ENCODE data around the gene AGPAT2.

AGPAT2 gene

DNA sequence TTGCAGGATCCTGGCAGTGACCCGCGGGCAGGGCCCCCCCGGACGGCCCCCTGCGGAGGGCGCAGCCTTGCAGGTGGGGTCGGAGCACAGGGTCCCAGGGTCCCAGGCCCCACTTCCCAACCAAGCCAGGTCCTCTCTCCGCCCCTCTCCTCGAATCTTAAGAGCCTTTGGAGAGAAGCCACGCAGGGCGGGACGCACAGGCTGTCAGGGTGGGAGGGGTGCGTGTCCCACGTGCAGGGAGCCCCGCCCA, 43.0 kb downstream of the AGPAT2 start:
- TF ChIP-seq CSRNP3 (CRISPR knock-in tag; IDR thresholded peaks at IDR 0.05), result no peak
- no peak for TF ChIP-seq ARNTL (CRISPR knock-in tag; IDR thresholded peaks at IDR 0.05; ENCODE audit: borderline replicate concordance, low read depth)

DNA sequence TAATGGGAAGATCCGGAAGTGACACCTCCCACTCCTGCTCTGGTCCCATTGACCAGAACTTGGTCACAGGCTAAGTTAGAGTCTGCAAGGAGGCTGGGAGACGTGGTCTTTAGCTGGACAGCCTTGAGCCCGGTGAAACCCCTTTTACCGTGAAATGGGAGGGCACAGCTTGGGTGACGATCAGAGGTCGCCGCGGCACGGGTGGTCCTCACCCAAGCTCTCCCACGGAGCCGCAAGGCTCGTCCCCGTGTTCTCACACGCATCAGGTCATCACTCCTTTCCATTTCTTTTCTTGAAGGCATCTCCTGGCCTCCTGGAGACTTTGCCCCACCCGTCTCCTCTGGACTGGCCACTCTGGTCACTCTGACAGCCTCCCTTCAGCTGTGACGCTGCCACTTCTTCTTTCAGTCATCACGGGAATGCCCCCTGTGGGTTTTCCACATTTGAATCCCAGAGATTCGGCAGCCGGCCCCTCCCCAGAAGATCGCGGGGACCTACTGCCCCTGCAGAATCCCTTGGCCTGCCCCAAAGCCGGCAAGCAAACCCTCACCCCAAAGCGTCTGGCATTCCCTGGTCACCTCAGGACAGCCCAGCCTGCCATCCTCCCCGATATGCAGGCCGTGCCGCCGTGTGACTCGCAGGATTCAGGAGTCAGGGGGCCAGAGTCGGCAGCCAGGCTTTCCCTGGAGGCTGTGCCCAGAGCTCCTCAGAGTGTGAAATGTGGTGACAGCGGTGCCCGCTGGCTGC, 43.5 kb downstream of the AGPAT2 start:
- TF ChIP-seq, protein P1, sequence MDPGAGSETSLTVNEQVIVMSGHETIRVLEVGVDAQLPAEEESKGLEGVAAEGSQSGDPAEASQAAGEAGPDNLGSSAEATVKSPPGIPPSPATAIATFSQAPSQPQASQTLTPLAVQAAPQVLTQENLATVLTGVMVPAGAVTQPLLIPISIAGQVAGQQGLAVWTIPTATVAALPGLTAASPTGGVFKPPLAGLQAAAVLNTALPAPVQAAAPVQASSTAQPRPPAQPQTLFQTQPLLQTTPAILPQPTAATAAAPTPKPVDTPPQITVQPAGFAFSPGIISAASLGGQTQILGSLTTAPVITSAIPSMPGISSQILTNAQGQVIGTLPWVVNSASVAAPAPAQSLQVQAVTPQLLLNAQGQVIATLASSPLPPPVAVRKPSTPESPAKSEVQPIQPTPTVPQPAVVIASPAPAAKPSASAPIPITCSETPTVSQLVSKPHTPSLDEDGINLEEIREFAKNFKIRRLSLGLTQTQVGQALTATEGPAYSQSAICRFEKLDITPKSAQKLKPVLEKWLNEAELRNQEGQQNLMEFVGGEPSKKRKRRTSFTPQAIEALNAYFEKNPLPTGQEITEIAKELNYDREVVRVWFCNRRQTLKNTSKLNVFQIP (CRISPR knock-in tag; IDR thresholded peaks at IDR 0.05; ENCODE audit: borderline replicate concordance, low read depth), result no peak
- TF ChIP-seq RARB (CRISPR knock-in tag; IDR thresholded peaks at IDR 0.05), result no peak
- TF ChIP-seq, protein P2, sequence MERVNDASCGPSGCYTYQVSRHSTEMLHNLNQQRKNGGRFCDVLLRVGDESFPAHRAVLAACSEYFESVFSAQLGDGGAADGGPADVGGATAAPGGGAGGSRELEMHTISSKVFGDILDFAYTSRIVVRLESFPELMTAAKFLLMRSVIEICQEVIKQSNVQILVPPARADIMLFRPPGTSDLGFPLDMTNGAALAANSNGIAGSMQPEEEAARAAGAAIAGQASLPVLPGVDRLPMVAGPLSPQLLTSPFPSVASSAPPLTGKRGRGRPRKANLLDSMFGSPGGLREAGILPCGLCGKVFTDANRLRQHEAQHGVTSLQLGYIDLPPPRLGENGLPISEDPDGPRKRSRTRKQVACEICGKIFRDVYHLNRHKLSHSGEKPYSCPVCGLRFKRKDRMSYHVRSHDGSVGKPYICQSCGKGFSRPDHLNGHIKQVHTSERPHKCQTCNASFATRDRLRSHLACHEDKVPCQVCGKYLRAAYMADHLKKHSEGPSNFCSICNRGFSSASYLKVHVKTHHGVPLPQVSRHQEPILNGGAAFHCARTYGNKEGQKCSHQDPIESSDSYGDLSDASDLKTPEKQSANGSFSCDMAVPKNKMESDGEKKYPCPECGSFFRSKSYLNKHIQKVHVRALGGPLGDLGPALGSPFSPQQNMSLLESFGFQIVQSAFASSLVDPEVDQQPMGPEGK (CRISPR knock-in tag; IDR thresholded peaks at IDR 0.05; ENCODE audit: borderline replicate concordance), result no peak
- TF ChIP-seq ZFP30 (CRISPR knock-in tag; IDR thresholded peaks at IDR 0.05), result no peak
- TF ChIP-seq TCF4 (CRISPR knock-in tag; IDR thresholded peaks at IDR 0.05; ENCODE audit: borderline replicate concordance), result no peak
- no peak for TF ChIP-seq TSHZ2 (CRISPR knock-in tag; IDR thresholded peaks at IDR 0.05)
- no peak for TF ChIP-seq BACH2 (CRISPR knock-in tag; IDR thresholded peaks at IDR 0.05; ENCODE audit: borderline replicate concordance)
- no peak for TF ChIP-seq PPARA (CRISPR knock-in tag; IDR thresholded peaks at IDR 0.05; ENCODE audit: borderline replicate concordance)
- TF ChIP-seq CSRNP3 (CRISPR knock-in tag; IDR thresholded peaks at IDR 0.05), result no peak
- no peak for TF ChIP-seq ZFP3 (CRISPR knock-in tag; IDR thresholded peaks at IDR 0.05)
- TF ChIP-seq ESRRG (CRISPR knock-in tag; IDR thresholded peaks at IDR 0.05), result no peak
- no peak for TF ChIP-seq SNAI2 (CRISPR knock-in tag; IDR thresholded peaks at IDR 0.05)
- TF ChIP-seq GLIS3 (CRISPR knock-in tag; IDR thresholded peaks at IDR 0.05), result no peak
- no peak for TF ChIP-seq OSR1 (CRISPR knock-in tag; IDR thresholded peaks at IDR 0.05)
- no peak for TF ChIP-seq CREB5 (CRISPR knock-in tag; IDR thresholded peaks at IDR 0.05; ENCODE audit: low read depth)
- no peak for TF ChIP-seq ZNF8 (CRISPR knock-in tag; IDR thresholded peaks at IDR 0.05)
- no peak for TF ChIP-seq ZNF565 (CRISPR knock-in tag; conservative IDR thresholded peaks at IDR 0.05; ENCODE audit: low read depth)
- TF ChIP-seq TOX (CRISPR knock-in tag; IDR thresholded peaks at IDR 0.05; ENCODE audit: borderline replicate concordance), result no peak
- TF ChIP-seq CSDC2 (CRISPR knock-in tag; IDR thresholded peaks at IDR 0.05), result no peak
- ATAC-seq, result no peak

More for the DNA sequence above, 43.0 kb downstream of the AGPAT2 start:
- ATAC-seq, result no peak

Data from SK-N-SH treated with all-trans-retinoic acid at 6 μM for 48 hours (cell line).